GM21423 (cell line): ENCODE results near the gene RTN3.
"Not testable (repeated sequence)": the region's sequence is repeated elsewhere in the genome, so short reads cannot be mapped to it uniquely, and the experiment has no call there.

ENCODE experiments used
- ATAC-seq: cut with Tn5 transposase; IDR thresholded peaks from one replicate; pipeline ENCODE4 v1.9.1; 2021; ENCODE audit warnings: mild to moderate bottlenecking, moderate library complexity; ENCODE audit not compliant: unreplicated experiment

RTN3 gene

DNA sequence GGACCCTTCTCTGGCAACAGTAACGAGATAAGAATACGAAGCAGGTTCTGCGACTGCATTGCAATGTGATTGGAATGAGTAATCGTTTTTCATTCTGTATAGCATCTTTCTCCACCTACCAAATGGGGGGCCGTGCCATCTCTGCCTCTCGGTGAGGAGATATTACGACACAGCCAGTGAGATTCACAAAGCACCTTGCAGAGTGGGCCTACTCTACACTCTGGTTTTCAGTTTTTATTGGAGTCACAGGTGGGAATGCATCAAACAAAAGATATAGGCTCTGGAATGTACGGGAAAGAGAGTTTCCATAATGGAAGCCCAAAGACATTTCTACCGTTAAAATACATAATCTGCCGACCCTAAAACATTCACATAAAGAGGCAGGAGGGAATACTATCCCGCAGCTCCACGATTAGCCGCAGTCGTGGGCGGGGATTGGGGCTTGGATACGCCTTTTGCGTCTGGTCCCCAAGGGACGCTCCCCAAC lies 423 bp upstream of the RTN3 start:
- ATAC-seq, result no peak

DNA sequence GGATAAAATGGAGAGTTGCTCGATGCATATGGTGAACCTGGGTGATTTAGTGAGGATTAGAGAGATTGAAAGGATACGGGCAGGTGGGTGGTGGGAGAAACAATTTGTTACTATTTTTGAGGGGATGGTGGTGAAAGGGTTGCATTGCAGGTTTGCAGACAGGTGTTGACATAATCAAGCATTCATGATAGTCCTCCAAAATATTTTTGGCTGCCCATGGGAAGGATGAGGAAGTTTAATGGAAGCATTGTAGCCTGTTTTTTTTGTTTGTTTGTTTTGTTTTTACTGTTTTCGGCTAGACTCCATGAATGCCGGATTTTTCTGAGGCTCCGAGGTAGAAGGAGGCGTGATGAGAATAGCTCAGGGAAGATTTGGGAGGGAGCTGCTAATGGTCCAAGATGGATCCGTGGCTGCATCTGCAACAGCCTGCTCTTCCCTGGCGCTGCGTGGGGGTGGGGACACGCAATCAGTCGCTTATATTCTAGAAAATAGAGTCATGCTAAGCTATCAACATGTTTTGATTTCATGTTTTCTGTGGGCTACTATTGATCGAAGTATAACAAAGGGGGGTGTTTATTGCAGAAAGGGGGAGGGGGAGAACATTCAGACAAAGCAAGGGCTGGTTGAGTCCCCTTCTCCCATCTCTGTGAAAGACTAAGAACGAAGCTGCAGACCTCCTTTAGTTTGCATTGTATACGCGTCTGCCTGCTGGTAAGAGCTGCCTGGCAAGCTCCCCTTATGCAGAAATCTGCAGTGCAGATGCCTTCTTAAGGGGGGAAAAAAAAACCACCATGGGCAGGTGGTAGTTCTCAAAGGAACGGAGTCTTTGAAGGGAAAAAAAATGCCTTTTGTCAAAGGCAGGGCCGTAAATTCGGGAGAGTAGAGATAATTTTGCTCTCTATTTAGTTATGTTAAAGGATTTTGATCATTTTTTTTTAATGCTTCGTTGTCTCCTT lies 1.0 kb downstream of the RTN3 start:
- ATAC-seq, result no peak

DNA sequence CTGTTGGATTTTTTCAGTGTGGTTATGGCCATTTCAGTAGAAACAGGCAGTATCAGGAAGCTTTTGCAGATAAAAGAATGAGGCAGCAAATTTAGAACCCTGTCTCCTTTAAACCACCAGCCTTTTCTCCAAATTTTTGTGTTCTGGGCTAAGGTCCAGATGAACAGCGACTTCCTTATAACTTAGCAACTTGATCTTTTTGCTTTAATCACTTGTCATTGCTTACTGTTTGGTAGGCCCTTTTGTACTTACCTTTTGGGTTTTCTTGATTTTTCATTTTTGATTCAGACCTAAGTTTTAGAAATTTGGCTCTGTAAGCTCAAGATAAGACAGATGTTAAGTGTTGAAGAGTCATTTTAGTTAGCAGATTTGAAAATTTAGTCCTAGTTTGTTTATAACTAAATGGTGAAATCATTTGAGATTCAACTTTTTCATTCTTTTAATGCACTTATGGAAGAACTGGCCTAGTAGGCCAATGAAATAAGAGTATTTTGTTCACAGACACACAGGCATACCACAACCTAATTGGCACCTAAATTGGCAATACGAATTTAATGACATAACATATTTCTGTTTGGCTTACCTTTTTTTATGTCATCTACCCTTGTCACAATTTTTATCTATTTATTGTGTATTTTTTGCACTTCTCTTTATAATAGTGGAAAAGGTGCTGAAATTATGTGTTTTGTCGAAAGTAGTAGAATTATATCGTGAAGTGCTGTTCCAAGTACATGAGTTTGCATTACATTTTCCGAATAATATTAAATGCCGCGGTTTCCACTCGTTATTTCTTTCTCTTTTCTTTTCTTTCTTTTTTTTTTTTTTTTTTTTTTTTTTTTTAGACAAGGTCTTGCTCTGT lies 2.1 kb downstream of the RTN3 start:
- ATAC-seq, result no peak

DNA sequence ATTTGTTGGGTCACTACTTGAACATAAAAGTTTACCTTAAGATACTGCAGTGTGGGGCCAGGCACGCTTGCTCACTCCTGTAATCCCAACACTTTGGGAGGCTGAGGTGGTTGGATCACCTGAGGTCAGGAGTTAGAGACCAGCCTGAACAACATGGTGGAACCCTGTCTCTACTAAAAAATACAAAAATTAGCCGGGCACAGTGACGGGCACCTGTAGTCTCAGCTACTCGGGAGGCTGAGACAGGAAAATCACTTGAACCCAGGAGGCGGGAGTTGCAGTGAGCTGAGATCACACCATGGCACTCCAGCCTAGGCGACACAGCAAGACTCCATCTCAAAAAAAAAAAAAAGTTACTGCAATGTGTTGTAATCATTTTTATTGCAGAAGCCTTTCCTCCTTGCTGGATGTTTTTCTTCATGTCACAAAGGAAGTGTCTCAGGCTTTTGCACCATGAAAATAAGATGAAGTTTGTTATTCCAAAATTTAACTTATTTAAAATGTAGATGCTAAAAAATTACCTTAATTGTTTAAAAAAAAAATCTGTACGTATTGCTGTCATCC lies 3.9 kb downstream of the RTN3 start:
- not testable (repeated sequence) for ATAC-seq

DNA sequence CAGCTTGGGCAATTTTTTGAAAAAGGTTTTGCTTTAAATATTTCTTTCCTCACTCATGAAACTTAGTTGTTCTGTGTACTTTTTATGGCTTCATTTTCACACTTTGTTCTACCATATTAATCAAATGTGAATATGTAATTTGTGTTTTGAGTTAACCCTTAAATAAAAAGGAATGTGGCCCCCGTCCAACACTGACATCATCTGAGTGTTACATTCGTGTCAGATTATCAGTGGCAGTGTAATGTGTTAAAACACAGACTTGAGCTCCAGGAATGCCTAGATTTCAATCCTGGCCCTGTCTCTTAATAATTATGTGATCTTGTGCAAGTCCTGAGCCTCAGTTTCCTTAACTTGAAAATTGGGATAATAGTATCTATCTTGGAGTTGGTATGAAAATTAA lies 5.6 kb downstream of the RTN3 start:
- ATAC-seq, result no peak

DNA sequence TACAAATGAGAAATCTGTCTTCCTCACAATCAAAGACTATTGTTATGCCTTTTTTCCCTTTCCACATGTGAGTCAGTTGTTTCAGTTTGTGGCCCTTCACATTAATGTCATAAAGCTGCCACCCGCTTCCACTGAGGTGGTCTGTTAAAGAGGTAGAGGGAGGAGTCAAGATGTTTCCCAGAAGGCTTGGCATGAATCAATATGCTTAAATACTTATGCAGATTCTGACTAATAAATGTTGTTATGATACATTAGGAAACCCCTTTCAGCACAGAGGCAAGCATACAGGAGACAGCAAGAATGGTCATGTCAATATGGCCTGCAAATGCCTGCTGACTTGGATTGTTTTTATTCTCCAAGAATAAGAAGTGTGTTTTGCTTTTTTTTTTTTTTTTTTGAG lies 6.5 kb downstream of the RTN3 start:
- no peak for ATAC-seq

GRCh38 chr11:63694596-63694995 lies 13.3 kb downstream of the RTN3 start:
- no peak for ATAC-seq

- no peak for ATAC-seq
Measured at GRCh38 chr11:63698976-63699733, 17.9 kb downstream of the RTN3 start.

GRCh38 chr11:63699896-63700295 lies 18.6 kb downstream of the RTN3 start:
- ATAC-seq, result no peak

DNA sequence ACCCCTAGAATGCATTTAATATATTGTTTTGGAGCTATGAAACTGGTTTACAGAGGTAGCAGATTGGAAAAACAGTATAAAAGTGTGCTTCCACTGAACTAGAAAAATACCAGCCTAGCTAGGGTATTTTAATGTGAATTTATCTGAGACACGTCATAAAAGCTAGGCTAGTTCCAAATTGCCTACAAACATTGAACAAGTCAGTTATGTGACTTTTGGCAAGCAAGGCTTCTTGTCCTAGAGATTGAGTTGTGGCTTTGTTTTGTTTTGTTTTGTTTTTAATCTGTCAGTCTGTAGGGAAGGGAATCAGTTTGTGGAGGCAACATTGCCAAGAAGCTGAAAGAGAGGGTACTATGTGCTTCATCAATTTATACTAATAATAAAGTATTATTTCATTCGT lies 24.2 kb downstream of the RTN3 start:
- no peak for ATAC-seq

DNA sequence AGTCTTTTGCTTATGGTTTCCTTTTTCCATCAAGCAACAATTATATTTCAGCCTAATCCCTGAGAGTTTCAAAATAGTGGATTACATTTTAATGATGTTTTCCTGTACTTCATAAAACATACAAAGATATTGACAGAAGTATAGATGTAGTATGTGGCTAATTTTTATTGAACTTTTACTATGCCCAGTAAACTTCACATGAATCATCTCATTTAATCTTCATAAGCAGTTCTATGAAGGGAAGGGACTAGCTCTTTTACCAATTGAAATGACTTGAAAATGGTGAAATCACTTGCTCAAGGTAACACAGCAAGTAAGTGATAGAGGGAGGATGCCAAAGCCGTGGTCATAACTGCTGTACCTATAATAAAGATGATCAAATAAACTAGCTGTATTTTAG lies 27.5 kb downstream of the RTN3 start:
- ATAC-seq, result no peak

DNA sequence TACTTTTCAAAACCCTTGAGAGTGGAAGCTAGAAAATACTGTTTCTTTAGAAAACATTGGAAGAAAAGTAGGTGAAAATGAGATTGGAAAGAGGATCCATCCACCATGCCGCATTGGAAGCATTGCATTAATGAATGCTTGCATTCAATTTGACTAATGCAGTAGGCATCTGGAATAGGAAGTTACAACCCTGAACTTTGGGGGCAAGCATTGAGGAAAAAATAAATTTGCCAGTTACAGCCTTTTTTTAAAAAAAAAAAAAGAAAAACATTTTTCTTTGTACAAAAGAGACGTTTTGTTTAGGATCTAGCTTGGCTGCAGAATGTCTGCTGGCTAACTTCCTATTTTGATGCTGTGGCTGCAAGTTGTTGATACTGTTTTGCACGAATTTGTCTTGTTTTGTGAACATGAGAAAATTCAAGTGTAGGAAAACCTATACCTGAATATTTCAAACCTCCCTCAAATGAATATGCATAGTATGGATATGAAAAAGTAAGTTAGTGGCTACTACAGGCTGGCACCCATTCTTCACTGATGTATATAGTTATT lies 28.1 kb downstream of the RTN3 start:
- no peak for ATAC-seq

- ATAC-seq, result no peak
Measured at GRCh38 chr11:63710476-63711217, 29.3 kb downstream of the RTN3 start.

GRCh38 chr11:63711838-63712237 lies 30.5 kb downstream of the RTN3 start:
- ATAC-seq, result no peak

DNA sequence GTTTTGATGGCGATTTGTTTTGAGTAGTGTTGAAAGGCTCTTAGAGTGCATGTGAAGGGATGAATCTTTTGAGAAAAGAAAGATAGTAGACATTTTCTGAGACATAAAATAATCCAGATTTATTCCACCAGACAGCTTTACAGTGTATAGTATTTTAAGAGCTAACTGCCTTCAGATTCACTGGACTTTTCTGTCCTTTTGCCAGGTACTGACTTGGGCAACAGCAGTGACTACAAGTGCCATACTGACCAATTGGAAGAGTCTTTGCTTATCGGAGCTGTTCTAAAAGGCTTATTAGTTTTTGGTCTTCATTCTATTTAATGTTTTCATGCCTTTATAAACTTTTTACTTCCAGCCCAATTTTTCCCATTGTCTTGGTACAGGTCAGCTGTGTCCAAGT lies 32.5 kb downstream of the RTN3 start:
- ATAC-seq, result no peak

GRCh38 chr11:63716046-63716445 lies 34.7 kb downstream of the RTN3 start:
- no peak for ATAC-seq

DNA sequence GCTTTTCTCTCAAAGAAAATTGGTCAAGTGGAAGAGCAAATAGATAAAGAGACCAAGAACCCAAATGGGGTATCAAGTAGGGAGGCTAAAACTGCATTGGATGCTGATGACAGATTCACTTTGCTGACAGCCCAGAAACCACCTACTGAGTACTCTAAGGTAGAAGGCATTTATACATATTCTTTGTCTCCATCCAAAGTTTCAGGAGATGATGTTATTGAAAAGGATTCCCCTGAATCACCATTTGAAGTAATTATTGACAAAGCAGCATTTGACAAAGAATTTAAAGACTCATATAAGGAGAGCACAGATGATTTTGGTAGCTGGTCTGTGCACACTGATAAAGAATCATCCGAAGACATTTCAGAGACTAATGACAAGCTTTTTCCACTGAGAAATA lies 37.7 kb downstream of the RTN3 start:
- ATAC-seq, result no peak

DNA sequence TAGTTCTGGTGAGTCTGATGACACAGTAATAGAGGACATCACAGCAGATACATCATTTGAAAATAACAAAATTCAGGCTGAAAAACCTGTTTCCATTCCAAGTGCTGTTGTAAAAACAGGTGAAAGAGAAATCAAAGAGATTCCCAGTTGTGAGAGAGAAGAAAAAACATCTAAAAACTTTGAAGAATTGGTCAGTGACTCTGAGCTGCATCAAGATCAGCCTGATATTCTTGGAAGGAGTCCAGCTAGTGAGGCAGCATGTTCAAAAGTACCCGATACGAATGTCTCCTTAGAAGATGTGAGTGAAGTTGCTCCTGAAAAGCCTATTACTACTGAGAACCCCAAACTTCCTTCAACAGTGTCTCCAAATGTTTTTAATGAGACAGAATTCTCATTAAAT lies 38.7 kb downstream of the RTN3 start:
- no peak for ATAC-seq

DNA sequence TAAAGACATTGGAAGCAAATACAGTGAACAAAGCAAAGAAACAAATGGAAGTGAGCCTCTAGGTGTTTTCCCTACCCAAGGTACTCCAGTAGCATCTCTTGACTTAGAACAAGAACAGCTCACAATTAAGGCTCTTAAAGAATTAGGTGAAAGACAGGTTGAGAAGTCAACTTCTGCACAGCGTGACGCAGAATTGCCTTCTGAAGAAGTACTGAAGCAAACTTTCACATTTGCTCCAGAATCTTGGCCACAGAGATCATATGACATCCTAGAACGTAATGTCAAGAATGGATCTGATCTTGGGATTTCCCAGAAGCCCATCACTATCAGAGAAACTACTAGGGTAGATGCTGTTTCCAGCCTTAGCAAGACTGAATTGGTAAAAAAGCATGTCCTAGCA lies 39.3 kb downstream of the RTN3 start:
- ATAC-seq, result no peak

DNA sequence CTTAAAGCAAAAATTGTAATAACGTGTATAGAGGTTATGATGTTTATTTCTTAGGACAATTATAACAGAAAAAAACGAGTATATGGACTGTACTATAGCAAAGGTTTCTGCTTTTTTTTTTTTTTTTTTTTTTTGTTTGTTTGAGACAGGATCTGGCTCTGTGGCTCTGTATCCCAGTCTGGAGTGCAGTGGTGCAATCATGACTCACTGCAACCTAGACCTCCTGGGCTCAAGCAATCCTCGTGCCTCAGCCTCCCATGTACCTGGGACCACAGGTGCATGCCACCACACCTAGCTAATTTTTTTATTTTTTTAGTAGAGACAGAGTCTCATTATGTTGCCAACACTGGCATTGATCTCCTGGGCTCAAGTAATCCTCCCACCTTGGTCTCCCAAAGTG lies 48.0 kb downstream of the RTN3 start:
- no peak for ATAC-seq
